ENCODE measurements around the gene LRRC61.

The LRRC61 gene

GRCh38 chr7:150371996-150372270 lies 48.8 kb downstream of the LRRC61 start:
- no peak overlapping the region for H3K27ac Mint-ChIP-seq
- peaks cover 70% of the 10 kb centered on the region for H3K4me1 Mint-ChIP-seq
- peaks cover 31% of the 10 kb centered on the region for H3K36me3 Mint-ChIP-seq (ENCODE audit: low read depth)
- DNase-seq = no peak
- TF ChIP-seq CTCF (IDR thresholded peaks at IDR 0.05) = no peak
- no peaks in the 10 kb centered on the region for H3K9me3 Mint-ChIP-seq
- H3K27me3 Mint-ChIP-seq (ENCODE audit: low read depth, poor library complexity) = peaks cover 3% of the 10 kb centered on the region
- H3K4me3 Mint-ChIP-seq = no peak overlapping the region

GRCh38 chr7:150372271-150373048 lies 49.3 kb downstream of the LRRC61 start:
- Mint-ChIP-seq H3K4me3 (no peak overlapping the region), H3K36me3 (ENCODE audit: low read depth) (peaks cover 31% of the 10 kb centered on the region), H3K27ac (peak overlapping the region; percentile 81), H3K27me3 (ENCODE audit: low read depth, poor library complexity) (peaks cover 3% of the 10 kb centered on the region), H3K4me1 (peaks cover 70% of the 10 kb centered on the region), H3K9me3 (no peaks in the 10 kb centered on the region)
- DNase-seq = no peak
- TF ChIP-seq CTCF (IDR thresholded peaks at IDR 0.05) = no peak

DNA sequence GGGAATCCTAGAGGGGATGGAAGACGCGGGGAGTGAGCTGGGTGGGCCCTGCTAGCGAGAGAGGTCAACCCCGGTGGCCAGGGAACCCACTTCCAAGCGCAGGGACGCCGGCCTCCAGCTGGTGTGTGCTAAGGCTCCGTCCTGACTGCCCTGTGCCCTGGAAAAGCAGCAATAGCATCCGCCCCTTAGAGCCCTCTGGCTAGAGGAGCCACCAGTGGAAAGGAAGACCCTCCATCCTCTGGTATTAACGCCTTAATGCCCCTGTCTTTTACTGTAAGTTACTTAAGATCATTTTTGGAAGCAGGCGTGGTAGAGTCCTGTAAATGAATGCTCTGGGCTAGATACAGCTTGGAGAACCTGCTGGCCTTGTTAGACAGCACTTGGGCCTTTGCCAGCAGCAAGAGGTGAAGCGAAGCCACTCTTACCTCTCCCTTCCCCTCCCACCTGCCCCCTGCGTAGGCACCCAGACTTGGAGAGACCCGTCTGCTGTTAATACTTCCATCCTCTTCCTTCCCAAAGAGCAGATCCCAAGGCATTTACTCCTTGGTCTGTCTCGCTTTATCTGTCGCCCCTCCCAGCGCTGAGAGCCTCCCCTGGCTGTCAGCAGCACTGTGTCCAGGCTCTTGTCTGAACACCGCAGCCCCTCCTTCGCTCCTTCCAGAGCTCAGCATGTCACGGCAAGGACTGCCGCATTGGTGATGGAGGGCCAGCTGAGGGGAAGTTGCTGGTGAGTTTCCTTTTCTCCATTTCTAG lies 50.1 kb downstream of the LRRC61 start:
- no peak for TF ChIP-seq CTCF (IDR thresholded peaks at IDR 0.05)
- peaks cover 3% of the 10 kb centered on the region for H3K27me3 Mint-ChIP-seq (ENCODE audit: low read depth, poor library complexity)
- H3K4me3 Mint-ChIP-seq = no peak overlapping the region
- peaks cover 71% of the 10 kb centered on the region for H3K4me1 Mint-ChIP-seq
- peak overlapping the region; percentile 92 for H3K27ac Mint-ChIP-seq
- peaks cover 31% of the 10 kb centered on the region for H3K36me3 Mint-ChIP-seq (ENCODE audit: low read depth)
- no peak for DNase-seq
- no peaks in the 10 kb centered on the region for H3K9me3 Mint-ChIP-seq

DNA sequence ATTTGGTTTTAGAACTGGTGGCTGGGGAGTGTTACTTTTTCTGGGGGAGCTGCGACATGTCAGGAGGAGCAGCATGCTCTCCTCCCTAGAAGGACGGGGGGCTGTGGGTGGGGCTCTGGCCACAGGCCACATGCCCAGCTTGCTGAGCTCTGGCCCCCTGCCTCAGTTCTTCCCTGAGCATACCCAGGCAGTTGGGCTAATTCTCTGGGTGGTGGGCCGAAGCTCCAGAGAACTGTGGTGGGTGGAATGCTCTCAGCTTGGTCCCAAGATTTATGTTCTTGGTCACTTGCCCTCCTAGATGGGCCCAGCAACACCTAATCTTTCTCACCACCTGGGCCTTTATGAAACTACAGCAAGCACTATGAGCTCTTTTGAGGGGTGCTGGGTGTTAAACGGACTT lies 50.9 kb downstream of the LRRC61 start:
- H3K36me3 Mint-ChIP-seq (ENCODE audit: low read depth) = peaks cover 31% of the 10 kb centered on the region
- DNase-seq = no peak
- H3K4me1 Mint-ChIP-seq = peaks cover 71% of the 10 kb centered on the region
- H3K27ac Mint-ChIP-seq = peak overlapping the region; percentile 92
- H3K9me3 Mint-ChIP-seq = no peaks in the 10 kb centered on the region
- H3K4me3 Mint-ChIP-seq = peak overlapping the region; percentile 7
- no peak for TF ChIP-seq CTCF (IDR thresholded peaks at IDR 0.05)
- peaks cover 3% of the 10 kb centered on the region for H3K27me3 Mint-ChIP-seq (ENCODE audit: low read depth, poor library complexity)

DNA sequence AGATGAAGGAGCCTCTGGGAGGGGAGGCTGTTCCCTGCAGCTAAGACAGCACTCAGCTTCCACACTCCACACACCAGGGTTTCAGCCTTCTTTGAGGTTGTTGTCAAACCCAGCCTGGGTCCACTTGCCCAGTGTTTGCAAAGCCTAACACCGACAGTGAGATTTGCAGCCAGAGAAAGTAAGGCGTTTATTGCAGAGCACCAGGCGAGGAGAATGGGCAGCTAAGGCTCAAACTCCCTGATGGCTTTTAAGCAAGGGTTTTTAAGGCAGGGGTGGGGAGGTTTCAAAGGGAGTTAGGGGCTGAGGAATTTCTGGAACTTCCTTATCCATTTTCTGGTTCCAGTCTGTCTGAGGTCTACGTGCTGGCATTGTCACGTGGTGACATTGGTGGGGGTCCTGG lies 51.3 kb downstream of the LRRC61 start:
- Mint-ChIP-seq H3K27me3 (ENCODE audit: low read depth, poor library complexity) (peaks cover 3% of the 10 kb centered on the region), H3K4me1 (peaks cover 67% of the 10 kb centered on the region), H3K36me3 (ENCODE audit: low read depth) (peaks cover 31% of the 10 kb centered on the region), H3K4me3 (peak overlapping the region; percentile 7), H3K27ac (peak overlapping the region; percentile 92), H3K9me3 (no peaks in the 10 kb centered on the region)
- no peak for TF ChIP-seq CTCF (IDR thresholded peaks at IDR 0.05)
- DNase-seq = no peak
